ENCODE results near the gene RAB11FIP3.
"Not testable (repeated sequence)": the region's sequence is repeated elsewhere in the genome, so short reads cannot be mapped to it uniquely, and the experiment has no call there.

Gene RAB11FIP3

DNA sequence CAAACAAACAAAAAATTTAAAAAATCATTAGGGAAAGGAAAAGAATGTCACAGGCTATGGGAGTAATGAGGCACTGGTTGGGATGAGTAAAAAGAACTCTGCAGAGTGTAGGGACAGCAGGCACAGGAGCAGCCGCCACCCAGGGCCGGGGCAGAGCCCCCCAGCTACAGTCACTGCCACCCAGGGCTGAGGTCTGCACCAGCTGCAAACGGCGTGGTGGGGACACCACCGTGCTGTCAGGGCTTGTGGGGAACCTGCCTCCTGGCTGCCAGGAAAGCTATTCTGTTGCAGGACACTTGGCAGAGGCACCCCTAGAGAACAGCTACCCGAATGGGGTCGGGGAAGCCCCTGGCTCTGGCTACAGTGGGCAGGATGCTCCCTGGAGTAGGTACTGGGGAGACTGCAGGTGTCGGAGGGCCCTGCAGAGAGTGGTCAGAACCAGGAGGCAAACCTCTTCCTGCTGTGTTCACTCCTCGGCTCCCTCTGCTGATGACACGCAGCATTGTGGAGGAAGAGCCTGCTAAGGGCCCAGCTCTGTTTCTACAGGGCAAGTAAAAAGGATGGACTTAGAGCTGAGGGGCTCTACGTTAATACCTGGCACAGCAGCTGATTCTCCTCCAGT is 69.8 kb downstream of the RAB11FIP3 start:
- DNase-seq (ENCODE audit: low read depth): peak; percentile 13

DNA sequence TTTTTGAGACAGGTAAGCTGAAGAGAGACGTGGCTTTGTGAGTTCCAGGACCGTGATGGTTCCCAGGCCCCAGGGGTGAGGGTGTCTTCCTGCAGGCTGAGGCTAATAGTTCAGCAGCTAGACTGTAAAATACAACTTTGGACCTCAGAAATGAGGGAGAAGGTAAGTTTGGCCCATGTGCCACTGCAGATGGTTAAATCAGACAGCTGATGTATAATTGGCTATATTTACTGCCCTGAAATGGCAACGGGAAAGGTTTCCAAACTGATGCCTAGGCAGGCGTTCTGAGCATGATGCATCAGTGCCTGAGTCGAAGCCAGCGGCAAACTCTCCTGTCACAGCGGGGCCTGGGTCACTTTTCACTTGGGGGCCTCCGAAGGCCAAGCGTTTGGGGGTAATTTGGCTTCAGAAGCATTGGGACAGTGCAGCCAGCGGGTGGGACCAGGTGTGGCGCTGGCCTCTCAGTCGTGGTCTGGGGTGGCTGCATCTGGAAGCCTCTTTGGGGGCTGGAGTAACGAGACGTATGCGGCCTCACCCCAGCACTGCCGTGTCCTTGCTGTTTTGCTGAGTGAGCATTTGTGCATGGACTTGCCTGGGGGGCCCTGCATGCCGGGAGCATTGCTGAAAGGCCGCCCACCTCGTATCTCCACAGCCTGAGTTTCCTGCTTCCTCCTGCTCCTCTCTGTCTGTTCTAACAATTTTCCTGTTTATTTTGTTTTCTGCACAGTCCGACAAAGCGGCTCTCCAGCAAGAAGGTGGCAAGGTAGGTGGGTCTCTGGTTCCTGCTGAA is 70.8 kb downstream of the RAB11FIP3 start:
- DNase-seq (ENCODE audit: low read depth): no peak

DNA sequence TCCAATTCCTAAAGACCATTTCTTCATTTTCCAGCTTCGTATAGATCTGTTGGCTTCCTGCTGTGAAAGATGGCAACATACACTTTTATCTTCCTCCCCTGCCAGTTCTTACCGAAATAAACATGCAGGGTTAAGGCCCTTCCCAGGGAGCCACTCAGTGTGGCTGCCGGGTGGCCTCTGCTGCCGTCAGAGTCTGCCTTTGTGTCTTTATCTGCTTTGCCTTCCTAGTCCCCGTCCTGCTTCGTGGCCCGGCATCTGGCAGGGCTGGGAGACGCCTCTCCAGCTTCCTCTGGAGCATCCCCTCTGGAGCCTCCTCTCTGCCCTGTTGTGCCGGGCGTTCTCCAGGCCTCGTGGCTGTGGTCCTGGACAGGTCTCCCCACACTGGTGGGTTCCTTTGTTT is 71.8 kb downstream of the RAB11FIP3 start:
- no peak for DNase-seq (ENCODE audit: low read depth)

DNA sequence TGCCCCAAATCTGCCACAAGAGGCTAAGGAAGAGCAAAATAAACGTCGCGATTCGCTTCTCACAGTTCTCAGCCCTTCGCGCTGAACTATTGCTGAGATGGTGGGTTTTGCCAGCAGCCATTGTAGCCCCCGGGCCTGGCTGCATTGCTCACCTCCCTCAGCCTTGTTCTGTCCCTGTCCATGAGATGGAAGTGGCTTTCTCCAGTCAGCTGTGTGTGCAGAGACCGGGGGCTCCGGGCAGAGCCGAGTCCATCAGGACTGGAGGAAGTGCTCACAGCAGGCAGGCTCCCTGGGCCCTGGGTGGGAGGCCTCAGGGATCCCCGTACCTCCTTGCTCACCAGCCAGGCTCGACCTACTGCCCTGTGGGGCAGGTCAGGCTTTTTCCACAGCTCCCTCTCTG is 74.5 kb downstream of the RAB11FIP3 start:
- DNase-seq (ENCODE audit: low read depth): no peak

DNA sequence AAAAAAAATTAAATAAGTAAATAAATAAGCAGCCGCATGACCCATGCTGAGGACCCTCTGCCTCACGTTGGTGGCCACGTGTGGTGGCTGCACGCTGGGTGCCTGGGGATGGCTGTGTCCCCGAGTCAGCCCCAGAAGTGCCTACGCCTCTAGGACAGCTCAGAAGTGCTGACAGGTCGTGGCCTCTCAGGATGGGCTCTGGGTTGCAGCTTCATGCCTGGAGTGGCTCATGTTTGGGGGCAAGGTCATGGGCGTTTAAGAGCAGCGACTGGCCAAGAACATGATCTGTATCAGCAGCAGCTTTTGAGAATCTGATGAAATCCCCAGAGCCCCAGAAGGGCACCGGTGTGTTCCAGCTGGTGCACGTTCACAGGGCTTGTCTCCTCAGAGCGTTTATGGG is 75.3 kb downstream of the RAB11FIP3 start:
- DNase-seq (ENCODE audit: low read depth): no peak

DNA sequence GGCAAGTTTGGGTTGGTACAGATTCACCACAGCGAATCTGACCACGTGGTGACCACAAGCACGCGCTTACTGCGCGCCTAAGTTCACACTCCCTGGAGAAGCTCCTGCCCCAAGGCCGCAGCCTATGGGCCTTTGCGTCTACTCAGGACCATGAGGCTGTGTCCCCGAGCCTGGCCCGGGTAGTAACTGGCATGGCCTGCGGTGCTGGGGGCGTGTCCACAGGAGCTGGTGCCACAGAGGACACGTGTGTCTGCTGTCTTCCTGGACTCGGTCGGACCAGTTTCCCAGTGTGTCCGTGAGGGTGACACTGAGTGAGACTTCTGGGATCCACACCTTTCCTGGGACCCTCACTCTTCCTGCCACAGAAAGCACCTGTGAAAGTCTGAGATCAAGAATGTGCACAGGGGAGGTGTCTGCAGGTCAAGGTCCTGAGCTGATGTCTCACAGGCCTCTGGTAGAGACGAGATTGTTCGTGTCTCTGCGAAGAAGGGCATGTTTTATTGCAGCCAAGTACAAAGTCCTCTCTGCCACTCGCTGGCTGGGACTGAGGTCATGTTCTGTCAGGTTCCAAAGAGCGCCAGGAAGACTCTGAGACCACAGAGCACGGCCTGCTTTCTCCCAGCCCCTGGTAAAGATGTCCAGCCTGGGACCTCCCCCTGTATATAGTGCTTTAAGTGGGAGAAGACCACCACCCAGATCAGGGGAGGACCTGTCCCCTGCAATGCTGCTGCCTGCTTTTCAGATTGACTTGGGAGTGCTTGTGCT is 76.9 kb downstream of the RAB11FIP3 start:
- no peak for DNase-seq (ENCODE audit: low read depth)

DNA sequence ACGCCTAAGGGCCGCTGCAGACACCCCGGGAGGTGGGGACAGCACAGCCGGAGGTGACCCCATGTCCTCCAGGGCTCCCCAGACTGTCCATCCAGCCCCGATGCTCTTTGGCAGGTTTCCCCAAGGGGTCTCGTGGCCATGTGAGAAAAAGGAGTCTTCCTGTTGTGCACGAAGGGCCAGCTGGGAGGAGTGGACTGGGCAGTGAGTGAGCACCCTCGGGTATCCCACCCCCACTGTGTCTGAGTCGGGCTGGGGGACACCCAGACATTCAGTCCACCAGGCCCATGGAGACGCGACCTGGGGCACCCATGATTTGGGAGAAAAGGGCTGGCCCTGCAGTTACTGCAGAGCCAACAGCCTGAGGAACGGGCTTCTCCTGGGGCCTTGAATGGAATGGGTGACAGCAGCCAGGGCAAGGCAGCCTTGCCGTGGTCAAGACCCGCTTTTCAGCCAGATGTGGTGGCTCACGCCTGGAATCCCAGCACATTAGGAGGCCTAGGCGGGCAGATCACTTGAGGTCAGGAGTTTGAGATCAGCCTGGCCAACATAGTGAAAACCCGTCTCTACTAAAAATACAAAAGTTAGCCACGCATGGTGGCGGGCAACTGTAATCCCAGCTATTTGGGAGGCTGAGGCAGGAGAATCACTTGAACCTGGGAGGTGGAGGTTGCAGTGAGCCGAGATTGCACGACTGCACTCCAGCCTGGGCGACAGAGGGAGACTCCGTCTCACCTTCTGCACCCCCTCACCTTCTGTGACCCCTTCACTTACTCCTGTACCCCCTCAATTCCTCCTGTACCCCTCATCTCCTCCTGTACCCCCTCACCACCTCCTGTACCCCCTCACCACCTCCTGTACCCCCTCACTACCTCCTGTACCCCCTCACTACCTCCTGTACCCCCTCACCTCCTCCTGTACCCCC is 78.0 kb downstream of the RAB11FIP3 start:
- no peak for DNase-seq (ENCODE audit: low read depth)

DNA sequence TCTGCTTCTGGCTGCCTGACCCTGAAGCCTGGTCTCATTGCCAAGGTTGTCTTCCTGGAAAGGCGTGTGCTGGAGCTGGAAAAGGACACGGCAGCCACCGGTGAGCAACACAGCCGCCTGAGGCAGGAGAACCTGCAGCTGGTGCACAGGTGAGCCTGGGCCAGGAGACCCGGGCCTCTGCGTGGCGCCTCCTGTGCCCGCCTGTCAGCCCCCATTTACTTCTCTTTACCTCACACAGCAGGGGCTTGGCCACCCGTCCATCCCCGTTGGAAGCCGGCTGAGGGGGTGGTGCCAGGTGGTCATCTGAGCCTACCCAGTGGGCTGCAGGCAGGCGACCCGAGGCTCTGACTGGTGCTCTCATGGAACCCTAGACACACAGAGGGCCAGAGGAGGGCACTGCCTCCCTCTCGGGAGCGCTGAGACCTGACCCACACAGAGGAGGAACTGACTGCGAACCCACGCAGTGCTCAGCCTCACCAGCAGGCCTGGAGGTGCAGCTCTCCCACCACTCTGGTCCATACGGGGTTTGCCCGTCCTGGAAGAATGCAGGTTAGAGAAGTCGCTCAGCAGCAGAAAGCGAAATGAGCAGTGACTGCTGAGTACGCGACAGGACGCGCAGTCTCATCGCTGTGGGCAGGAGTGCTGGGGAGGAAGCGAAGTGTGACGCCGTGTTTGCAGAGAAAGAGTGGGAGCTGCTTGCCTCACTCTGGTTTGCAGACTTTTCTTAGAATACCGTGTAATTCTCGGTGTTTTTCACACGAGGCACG is 80.2 kb downstream of the RAB11FIP3 start:
- DNase-seq (ENCODE audit: low read depth): no peak

DNA sequence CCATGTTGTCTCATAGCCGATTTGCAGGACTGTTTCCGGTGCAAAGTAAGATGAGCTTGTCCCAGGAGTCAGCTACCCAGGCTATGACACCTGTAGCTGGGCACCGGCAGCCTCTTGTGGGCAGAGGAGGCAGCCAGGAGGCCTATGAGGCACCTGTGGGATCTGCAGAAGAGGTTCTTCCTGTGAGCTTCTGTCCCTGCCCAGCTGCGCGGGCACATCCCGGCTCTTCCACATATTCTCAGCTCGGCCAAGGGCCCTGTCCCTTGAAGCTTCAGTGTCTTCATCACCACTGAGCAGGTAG is 80.7 kb downstream of the RAB11FIP3 start:
- DNase-seq (ENCODE audit: low read depth): no peak

DNA sequence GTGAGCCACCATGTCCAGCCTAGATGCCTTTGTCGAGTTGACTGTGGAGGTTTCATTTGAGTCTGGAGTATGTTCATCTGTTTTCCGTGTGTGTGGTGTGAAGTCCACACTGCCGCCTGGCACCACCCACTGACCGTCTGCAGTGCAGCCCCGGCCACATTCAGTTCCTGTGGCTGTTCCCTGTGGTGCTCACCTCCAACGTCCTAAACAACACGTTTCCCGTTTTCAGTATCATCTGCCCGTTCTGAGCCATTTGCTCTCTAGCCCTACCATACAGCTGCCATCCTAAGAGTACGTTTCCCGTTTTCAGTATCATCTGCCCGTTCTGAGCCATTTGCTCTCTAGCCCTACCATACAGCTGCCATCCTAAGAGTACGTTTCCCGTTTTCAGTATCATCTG is 82.1 kb downstream of the RAB11FIP3 start:
- DNase-seq (ENCODE audit: low read depth): not testable (repeated sequence)

DNA sequence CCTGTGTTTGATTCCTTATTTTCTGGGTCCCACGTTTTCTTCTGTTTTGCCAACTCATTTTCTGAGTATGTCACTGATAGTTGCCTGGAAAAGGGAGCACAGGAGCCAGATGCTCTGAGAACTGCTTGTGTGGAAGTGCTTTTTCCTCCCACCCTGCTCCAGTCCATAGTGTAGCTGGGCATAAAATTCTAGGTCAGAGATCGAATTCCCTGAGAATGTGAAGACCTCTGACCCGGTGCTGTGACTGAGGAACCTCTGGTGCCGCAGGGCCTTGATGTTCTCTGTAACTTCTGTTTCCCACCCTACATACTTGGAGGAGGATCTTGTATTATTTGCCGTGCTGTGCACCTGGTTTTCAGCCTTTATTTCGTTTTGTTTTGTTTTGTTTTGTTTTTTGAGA is 82.5 kb downstream of the RAB11FIP3 start:
- no peak for DNase-seq (ENCODE audit: low read depth)

DNA sequence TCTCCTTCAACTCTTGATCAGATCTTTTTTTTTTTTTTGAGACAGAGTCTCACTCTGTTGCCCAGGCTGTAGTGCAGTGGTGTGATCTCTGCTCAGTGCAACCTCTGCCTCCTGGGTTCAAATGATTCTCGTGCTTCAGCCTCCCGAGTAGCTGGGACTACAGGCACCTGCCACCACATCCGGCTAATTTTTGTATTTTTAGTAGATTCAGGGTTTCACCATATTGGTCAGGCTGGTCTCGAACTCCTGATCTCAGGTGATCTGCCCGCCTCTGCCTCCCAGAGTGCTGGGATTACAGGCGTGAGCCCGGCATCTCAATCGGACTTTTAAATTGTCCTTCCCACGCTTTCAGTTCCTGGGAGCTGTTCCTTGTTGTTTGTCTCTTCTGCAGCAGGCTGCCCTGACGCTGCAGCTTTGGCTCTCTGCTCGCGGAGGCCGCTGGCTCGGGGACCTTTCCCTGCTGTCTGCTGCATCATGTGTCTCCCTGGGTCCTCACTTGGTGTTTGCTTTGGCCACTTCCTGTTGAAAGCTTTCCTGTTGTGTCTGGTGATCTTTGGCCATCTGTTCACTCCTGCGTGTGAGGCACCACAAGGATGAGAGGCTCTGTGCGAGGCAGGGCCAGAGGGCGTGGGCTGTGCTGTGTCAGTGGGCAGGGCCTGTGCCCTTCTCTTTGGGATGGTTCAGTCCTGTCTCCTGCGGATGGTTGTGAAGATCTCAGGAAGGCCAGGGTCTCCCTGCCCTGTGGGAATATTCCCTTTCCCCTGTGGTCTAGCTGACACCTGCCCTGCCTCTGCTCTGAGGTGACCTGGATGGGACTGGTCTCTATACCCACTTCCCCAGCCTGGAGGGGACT is 83.7 kb downstream of the RAB11FIP3 start:
- no peak for DNase-seq (ENCODE audit: low read depth)

DNA sequence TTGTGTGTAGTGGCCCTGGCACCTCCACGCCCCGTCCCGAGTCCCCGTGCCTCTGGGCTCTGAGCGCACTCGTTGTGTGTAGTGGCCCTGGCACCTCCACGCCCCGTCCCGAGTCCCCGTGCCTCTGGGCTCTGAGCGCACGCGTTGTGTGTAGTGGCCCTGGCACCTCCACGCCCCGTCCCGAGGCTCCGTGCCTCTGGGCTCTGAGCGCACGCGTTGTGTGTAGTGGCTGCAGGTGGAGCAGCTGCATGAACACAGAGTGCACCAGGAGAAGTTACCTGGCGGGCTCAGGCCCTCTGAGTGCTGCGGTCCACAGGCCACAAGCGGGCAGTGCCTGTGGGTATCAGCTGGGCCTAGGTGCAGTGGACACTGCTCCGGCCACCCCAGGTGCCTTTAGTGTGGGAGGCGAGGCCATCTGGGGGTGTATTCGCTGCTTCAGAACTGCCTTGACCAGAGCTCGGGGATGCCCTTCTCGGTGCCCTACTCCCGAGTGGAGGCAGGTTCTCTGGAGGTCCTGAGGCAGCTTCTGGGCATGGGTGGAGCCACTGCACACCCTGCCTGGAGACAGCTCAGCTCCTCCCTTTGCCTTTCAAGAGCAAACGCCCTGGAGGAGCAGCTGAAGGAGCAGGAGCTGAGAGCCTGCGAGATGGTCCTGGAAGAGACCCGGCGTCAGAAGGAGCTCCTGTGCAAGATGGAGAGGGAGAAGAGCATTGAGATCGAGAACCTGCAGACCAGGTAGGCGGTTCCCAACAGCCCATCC is 84.8 kb downstream of the RAB11FIP3 start:
- DNase-seq (ENCODE audit: low read depth): no peak

DNA sequence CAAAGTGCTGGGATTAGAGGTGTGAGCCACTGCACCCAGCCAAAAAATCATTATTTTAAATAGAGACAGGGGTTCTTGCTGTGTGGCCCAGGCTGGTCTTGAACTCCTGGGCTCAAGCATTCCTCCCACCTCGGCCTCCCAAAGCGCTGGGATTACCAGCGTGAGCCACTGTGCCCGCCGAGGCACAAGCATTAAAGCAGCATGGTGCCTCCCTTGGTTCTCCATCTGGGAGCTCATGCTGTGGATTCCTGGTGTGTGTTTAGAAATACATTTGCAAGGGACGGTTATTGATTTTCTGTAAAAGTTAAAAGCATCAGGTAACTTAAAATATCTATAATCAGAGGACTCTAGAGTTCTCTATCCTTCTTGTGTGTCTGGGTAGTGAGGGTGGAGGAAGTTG is 87.4 kb downstream of the RAB11FIP3 start:
- DNase-seq (ENCODE audit: low read depth): no peak

DNA sequence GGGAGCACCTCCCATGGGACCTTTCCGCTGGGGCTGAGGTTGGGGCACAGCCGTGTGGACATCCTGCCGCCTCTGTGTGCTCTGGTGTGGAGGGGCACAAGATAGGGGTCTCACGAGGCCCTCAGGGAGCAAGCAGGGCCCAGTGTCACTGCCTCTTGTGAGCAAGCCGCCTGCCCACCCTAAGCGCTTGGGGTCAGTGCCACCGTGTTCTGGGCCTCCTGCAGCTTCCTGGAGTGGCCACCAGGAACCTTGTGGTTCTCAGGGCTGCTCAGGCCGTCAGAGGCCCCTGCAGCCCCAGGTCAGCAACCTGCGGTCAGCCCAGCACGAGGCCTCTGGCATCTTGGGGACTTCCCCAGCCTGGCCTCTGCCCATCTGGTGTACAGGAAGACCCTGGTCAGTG is 88.5 kb downstream of the RAB11FIP3 start:
- no peak for DNase-seq (ENCODE audit: low read depth)

DNA sequence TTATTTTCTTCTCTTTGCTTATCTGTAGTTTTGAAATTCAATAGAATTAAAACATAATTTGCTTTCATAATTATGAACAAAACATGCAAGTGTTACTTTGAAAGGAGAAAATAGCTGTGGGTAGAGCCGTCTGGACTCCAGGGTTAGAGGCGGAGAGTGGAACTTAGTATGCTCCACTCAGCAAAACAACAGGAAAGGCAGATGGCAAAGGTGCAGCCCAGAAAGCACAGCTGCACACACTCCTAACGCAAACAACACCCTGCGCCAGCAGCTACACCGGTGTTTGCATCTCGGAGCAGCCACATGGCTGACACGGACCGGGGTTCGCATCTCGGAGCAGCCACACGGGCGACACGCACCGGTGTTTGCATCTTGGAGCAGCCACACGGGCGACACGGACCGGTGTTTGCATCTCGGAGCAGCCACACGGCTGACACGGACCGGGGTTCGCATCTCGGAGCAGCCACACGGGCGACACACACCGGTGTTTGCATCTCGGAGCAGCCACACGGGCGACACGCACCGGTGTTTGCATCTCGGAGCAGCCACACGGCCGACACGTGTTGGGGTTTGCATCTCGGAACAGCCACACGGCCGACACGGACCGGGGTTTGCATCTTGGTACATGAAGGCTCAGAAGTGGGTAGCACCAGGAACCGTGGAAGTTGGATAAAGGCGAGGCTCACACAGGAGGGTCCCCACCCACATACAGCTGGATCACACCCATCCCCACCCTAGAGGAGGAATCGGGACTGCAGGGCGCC is 89.9 kb downstream of the RAB11FIP3 start:
- DNase-seq (ENCODE audit: low read depth): no peak

DNA sequence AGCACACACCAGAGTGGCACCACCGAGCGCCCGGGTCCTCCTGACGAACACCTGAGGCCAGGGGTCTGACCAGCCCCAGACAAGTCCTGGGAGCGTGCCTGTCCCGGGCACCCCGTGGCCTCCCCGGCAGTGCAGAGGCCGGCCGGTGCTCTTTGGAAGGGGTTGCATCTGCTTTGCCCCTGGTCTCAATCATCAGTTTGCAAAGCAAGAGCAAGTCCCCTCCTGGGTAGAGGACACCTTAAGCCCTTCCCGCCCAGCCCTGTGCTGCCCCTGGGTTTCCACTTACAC is 90.4 kb downstream of the RAB11FIP3 start:
- no peak for DNase-seq (ENCODE audit: low read depth)

DNA sequence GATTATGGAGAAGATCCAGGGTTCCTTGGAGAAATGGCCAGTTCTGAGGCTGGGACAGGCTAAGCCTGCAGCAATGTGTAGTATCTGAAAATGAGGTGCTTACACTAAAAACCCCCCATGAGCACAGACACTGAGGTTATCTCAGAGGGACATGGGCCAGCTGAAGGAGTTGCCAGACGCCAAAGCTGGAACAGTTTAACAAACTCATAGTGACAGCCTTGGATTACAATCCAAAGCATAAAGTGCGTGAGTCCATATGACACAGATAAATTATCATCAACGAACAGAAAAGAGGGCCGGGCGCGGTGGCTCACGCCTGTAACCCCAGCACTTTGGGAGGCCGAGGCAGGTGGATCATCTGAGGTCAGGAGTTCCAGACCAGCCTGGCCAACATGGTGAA is 90.9 kb downstream of the RAB11FIP3 start:
- no peak for DNase-seq (ENCODE audit: low read depth)

DNA sequence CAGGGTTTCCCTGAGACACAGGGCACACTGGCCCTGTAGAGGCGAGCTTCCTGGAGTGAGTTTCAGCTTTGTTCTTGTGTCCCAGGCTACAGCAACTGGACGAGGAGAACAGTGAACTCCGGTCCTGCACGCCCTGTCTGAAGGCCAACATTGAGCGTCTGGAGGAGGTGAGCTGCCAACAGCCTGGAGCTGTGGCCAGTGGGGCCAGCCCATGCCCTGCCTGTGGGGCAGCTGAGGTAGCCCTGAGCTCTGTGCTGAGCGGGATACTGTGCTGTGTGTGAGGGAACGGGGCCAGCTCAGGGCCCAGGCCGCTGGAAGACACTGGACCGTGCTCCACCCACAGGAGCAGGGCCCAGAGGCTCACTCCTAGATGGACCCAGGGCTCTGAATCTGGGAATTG is 93.4 kb downstream of the RAB11FIP3 start:
- DNase-seq (ENCODE audit: low read depth): no peak
